A549 (cell line): ENCODE data around the gene CD8B.

Experiments used
- BHLHE40 ChIP-seq: IDR thresholded peaks from 2 replicates; pipeline ENCODE4 v1.6.1; 2012; ENCODE audit warnings: low read depth, low read length, inconsistent platforms
- SMC3 ChIP-seq: fragments of >200 bp; sonication (Bioruptor Twin); formaldehyde crosslinking; IDR thresholded peaks from 3 replicates; pipeline ENCODE4 v1.6.1; 2018; ENCODE audit warnings: inconsistent platforms

GRCh38 chr2:86833315-86833714 is 28.4 kb downstream of the CD8B start:
- TF ChIP-seq SMC3, result no peak
- no peak for TF ChIP-seq BHLHE40
